GM12872 (cell line): ENCODE data around the gene UNC5B.

ENCODE experiments used
- TF ChIP-seq, protein P1 (sequence below): IDR thresholded peaks from 3 replicates; pipeline ENCODE4 v1.5.1; 2011; ENCODE audit warnings: low read depth, mild to moderate bottlenecking, low read length, moderate library complexity; ENCODE audit not compliant: insufficient read depth

Gene UNC5B

GRCh38 chr10:71185209-71185608 is 27.2 kb upstream of the UNC5B start:
- TF ChIP-seq, protein P1, sequence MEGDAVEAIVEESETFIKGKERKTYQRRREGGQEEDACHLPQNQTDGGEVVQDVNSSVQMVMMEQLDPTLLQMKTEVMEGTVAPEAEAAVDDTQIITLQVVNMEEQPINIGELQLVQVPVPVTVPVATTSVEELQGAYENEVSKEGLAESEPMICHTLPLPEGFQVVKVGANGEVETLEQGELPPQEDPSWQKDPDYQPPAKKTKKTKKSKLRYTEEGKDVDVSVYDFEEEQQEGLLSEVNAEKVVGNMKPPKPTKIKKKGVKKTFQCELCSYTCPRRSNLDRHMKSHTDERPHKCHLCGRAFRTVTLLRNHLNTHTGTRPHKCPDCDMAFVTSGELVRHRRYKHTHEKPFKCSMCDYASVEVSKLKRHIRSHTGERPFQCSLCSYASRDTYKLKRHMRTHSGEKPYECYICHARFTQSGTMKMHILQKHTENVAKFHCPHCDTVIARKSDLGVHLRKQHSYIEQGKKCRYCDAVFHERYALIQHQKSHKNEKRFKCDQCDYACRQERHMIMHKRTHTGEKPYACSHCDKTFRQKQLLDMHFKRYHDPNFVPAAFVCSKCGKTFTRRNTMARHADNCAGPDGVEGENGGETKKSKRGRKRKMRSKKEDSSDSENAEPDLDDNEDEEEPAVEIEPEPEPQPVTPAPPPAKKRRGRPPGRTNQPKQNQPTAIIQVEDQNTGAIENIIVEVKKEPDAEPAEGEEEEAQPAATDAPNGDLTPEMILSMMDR: no peak

DNA sequence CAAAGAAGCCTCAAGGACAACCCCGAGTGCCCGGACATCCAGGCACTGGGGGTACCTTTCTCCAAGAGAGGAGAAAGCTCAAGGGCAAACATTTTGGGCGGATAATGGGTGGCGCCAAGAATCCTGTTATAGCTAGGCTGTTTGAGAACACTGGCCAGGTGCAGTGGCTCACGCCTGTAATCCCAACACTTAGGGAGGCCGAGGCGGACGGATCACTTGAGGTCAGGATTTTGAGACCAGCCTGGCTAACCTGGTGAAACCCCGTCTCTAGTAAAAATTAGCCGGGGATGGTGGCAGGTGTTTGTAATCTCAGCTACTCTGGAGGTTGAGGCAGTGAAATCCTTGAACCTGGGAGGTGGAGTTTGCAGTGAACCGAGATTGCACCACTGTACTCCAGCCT is 25.2 kb upstream of the UNC5B start:
- TF ChIP-seq, protein P1: no peak

- TF ChIP-seq, protein P1: no peak
These were observed 24.8 kb upstream of the UNC5B start for GRCh38 chr10:71187600-71187999.

DNA sequence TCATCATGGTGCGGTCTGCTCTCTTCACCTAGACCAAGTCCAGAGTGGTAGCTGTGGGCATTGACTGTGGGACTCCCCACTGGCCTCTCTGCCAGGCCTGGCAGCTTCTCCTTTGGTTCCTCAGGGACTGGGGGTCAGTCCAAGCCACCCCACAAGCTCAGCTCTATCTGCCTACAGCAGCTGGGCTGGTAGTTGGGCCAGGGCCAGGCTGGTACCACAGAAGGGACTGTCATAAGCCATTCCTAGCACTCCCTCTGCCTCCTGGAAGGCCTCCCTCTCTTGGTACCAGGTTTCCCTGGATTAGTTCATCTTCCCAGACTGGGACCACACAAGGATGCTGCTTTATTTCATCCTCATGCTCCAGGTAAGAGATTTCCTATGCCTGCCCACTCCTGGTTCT is 24.2 kb upstream of the UNC5B start:
- TF ChIP-seq, protein P1: no peak

- TF ChIP-seq, protein P1: no peak
These were observed 21.4 kb upstream of the UNC5B start for GRCh38 chr10:71191019-71191418.

- TF ChIP-seq, protein P1: no peak
These were observed 20.8 kb upstream of the UNC5B start for GRCh38 chr10:71191551-71192076.

DNA sequence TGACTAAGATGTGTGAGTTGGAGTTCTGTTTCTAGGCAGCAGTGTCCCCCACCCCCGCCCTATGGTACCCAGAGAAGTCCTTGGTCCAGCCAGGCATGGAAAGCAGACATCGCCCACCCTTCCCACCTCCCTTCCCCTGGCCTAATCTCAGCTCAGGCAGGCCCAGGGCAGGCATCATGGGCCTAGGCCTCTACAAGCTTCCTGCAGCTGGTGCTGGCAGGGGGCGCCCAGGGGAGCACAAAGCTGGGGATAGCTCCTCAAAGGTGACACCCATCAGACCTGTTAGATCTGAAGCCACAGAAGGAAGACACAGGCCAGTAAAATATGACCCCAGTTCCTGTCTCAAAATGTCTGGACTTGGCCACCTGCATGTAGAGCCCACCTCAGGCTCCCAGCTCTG is 18.9 kb upstream of the UNC5B start:
- TF ChIP-seq, protein P1: no peak
